H1 (cell line): ENCODE data around the gene HAPLN3. TPM values are rescaled to one million over a fixed set of nuclear protein-coding genes. Genes with fewer than 3 reads are reported as not detected.

ENCODE experiments used
- CTCF ChIA-PET: fragments of 300-600 bp; sonication (Branson Sonifier 250); formaldehyde crosslinking; loops from one replicate; lab custom pipeline; 2021; ENCODE audit not compliant: partially characterized antibody; lab: Charles Lee
- POLR2A ChIA-PET: fragments of 300-600 bp; sonication (Branson Sonifier 250); formaldehyde crosslinking; loops from one replicate; lab custom pipeline; 2021; ENCODE audit warnings: inconsistent platforms; ENCODE audit not compliant: partially characterized antibody; lab: Charles Lee
- DNase-seq, 2 experiments: peaks; one replicate each; pipeline versions ENCODE4 v3.0.0 to v3.0.0-alpha.2; 2010 to 2022; ENCODE audit warnings: low spot score in 2 of 2, low read depth in 1 of 2, mixed read lengths in 1 of 2
- FAIRE-seq: peaks from 2 replicates; lab custom pipeline; 2011; peaks lifted over from hg19 to GRCh38; lab: Jason Lieb, UNC
- H2AFZ ChIP-seq: 2 replicates; pipeline ENCODE4 v1.8.1; 2012; ENCODE audit warnings: low read length, inconsistent platforms
- H2AK5ac ChIP-seq: 2 replicates; pipeline ENCODE4 v1.6.1; 2013; ENCODE audit warnings: low read depth, low read length
- H2BK120ac ChIP-seq: replicated peaks from 2 replicates; pipeline ENCODE3; 2013; ENCODE audit warnings: low read depth, low read length, inconsistent platforms
- H2BK12ac ChIP-seq: 2 replicates; pipeline ENCODE4 v1.6.1; 2013; ENCODE audit warnings: low read depth, low read length
- H2BK15ac ChIP-seq: 2 replicates; pipeline ENCODE4 v1.6.1; 2013; ENCODE audit warnings: low read length
- H2BK20ac ChIP-seq: 2 replicates; pipeline ENCODE4 v1.6.1; 2013; ENCODE audit warnings: low read length
- H2BK5ac ChIP-seq: 2 replicates; pipeline ENCODE4 v1.6.1; 2013; ENCODE audit warnings: low read depth, low read length
- H3K14ac ChIP-seq: 2 replicates; pipeline ENCODE4 v1.6.1; 2013; ENCODE audit warnings: inconsistent platforms; ENCODE audit not compliant: insufficient read length
- H3K18ac ChIP-seq: 2 replicates; pipeline ENCODE4 v1.6.1; 2013; ENCODE audit warnings: low read length; ENCODE audit errors: extremely low read depth
- H3K23ac ChIP-seq: 2 replicates; pipeline ENCODE4 v1.6.1; 2013; ENCODE audit warnings: inconsistent platforms; ENCODE audit not compliant: insufficient read length
- H3K23me2 ChIP-seq: 2 replicates; pipeline ENCODE4 v1.6.1; 2013; ENCODE audit warnings: low read depth, low read length
- H3K27ac ChIP-seq: 2 replicates; pipeline ENCODE4 v1.6.1; 2011; ENCODE audit warnings: low read depth, low read length, inconsistent platforms
- H3K27me3 ChIP-seq, 4 experiments: replicated peaks in 1 of 4; 1 replicate in 1 of 4; 2 replicates in 3 of 4; pipeline versions ENCODE4 v1.6.1 to v1.8.1; 2011 to 2013; ENCODE audit warnings: low read length in 3 of 4, mild to moderate bottlenecking in 3 of 4, inconsistent platforms in 2 of 4, mixed read lengths in 2 of 4, moderate library complexity in 1 of 4; ENCODE audit not compliant: control insufficient read depth in 3 of 4, insufficient read depth in 3 of 4; ENCODE audit errors: extremely low read depth in 1 of 4
- H3K36me3 ChIP-seq, 4 experiments: 2 replicates each; pipeline versions ENCODE4 v1.6.1 to v1.8.1; 2011 to 2013; ENCODE audit warnings: mild to moderate bottlenecking in 4 of 4, low read length in 3 of 4, moderate library complexity in 2 of 4, control low read depth in 1 of 4, inconsistent platforms in 1 of 4; ENCODE audit not compliant: insufficient read depth in 4 of 4, control insufficient read depth in 2 of 4
- H3K4ac ChIP-seq: replicated peaks from 2 replicates; pipeline ENCODE3; 2013; ENCODE audit warnings: low read length, low read depth, mixed read lengths, inconsistent platforms; ENCODE audit not compliant: insufficient read length
- H3K4me1 ChIP-seq, 4 experiments: replicated peaks in 1 of 4; 1 replicate in 1 of 4; 2 replicates in 3 of 4; pipeline versions ENCODE4 v1.6.1 to v1.8.1; 2011 to 2013; ENCODE audit warnings: low read length in 3 of 4, inconsistent platforms in 2 of 4, mixed read lengths in 1 of 4; ENCODE audit not compliant: insufficient read depth in 4 of 4, control insufficient read depth in 3 of 4
- H3K4me2 ChIP-seq, 2 experiments: 2 replicates each; pipeline versions ENCODE4 v1.6.1 to v1.8.1; 2011 to 2013; ENCODE audit warnings: low read depth in 2 of 2, low read length in 2 of 2, control low read depth in 1 of 2, inconsistent platforms in 1 of 2, mild to moderate bottlenecking in 1 of 2; ENCODE audit not compliant: insufficient read depth in 1 of 2
- H3K4me3 ChIP-seq, 4 experiments: fragments of 200-600, 300-600 bp in 1 of 4; sonication (generic), shearing (Covaris generic), sonication (Bioruptor Twin) in 1 of 4; 2 replicates each; pipeline versions ENCODE4 v1.5.1 to v1.8.1; 2011 to 2016; ENCODE audit warnings: low read length in 4 of 4, low read depth in 3 of 4, control low read depth in 2 of 4, inconsistent platforms in 2 of 4, mild to moderate bottlenecking in 2 of 4, mixed read lengths in 1 of 4, moderate library complexity in 1 of 4; ENCODE audit not compliant: insufficient read depth in 2 of 4; ENCODE audit errors: extremely low read depth in 1 of 4
- H3K56ac ChIP-seq: replicated peaks from 2 replicates; pipeline ENCODE3; 2013; ENCODE audit warnings: low read depth, mild to moderate bottlenecking, mixed read lengths, low read length, inconsistent platforms; ENCODE audit not compliant: insufficient read length
- H3K79me1 ChIP-seq: 2 replicates; pipeline ENCODE4 v1.6.1; 2013; ENCODE audit warnings: low read depth, low read length, control low read depth
- H3K79me2 ChIP-seq, 2 experiments: 2 replicates each; pipeline versions ENCODE4 v1.6.1 to v1.8.1; 2012 to 2013; ENCODE audit warnings: low read length in 2 of 2, mild to moderate bottlenecking in 2 of 2, inconsistent platforms in 1 of 2; ENCODE audit not compliant: insufficient read depth in 2 of 2, control insufficient read depth in 1 of 2
- H3K9ac ChIP-seq, 4 experiments: replicated peaks in 1 of 4; 1 replicate in 1 of 4; 2 replicates in 3 of 4; pipeline versions ENCODE4 v1.6.1 to v1.8.1; 2011 to 2013; ENCODE audit warnings: low read depth in 3 of 4, low read length in 3 of 4, control low read depth in 2 of 4, mild to moderate bottlenecking in 2 of 4, moderate library complexity in 2 of 4, inconsistent platforms in 1 of 4; ENCODE audit errors: extremely low read depth in 1 of 4
- H3K9me3 ChIP-seq, 2 experiments: 2 replicates each; pipeline versions ENCODE4 v1.6.1 to v1.8.1; 2012 to 2013; ENCODE audit warnings: mild to moderate bottlenecking in 2 of 2, moderate library complexity in 2 of 2, control low read depth in 1 of 2, inconsistent platforms in 1 of 2, low read depth in 1 of 2, low read length in 1 of 2, mixed read lengths in 1 of 2; ENCODE audit not compliant: insufficient read depth in 2 of 2
- H4K20me1 ChIP-seq, 2 experiments: replicated peaks in 1 of 2; 2 replicates each; pipeline versions ENCODE3 to v1.8.1; 2011 to 2013; ENCODE audit warnings: inconsistent platforms in 2 of 2, low read length in 2 of 2, mild to moderate bottlenecking in 1 of 2; ENCODE audit not compliant: insufficient read depth in 2 of 2, control insufficient read depth in 1 of 2
- H4K5ac ChIP-seq: 2 replicates; pipeline ENCODE4 v1.6.1; 2013; ENCODE audit warnings: low read length, low read depth, mixed read lengths, inconsistent platforms; ENCODE audit not compliant: insufficient read length
- H4K8ac ChIP-seq: 2 replicates; pipeline ENCODE4 v1.8.0; 2013; ENCODE audit warnings: mild to moderate bottlenecking, moderate library complexity, low read length, inconsistent platforms; ENCODE audit not compliant: insufficient read depth; ENCODE audit errors: extremely low read depth
- H4K91ac ChIP-seq: replicated peaks from 2 replicates; pipeline ENCODE3; 2013; ENCODE audit warnings: low read length, mixed read lengths, inconsistent platforms; ENCODE audit not compliant: insufficient read length
- BRCA1 ChIP-seq: IDR thresholded peaks from 2 replicates; pipeline ENCODE4 v1.6.1; 2012; ENCODE audit warnings: low read depth, low read length, improper control_type of control experiment
- CHD1 ChIP-seq: IDR thresholded peaks from 2 replicates; pipeline ENCODE4 v1.6.1; 2012; ENCODE audit warnings: low read depth, low read length, improper control_type of control experiment
- EGR1 ChIP-seq: IDR thresholded peaks from 2 replicates; pipeline ENCODE4 v1.6.1; 2011; ENCODE audit warnings: low read depth, low read length, borderline replicate concordance
- GABPA ChIP-seq: IDR thresholded peaks from 2 replicates; pipeline ENCODE4 v1.6.1; 2011; ENCODE audit warnings: mild to moderate bottlenecking, low read length, moderate library complexity, borderline replicate concordance; ENCODE audit not compliant: insufficient read depth
- HDAC6 ChIP-seq: IDR thresholded peaks from one replicate; pipeline ENCODE4 v1.7.1; 2012; ENCODE audit warnings: low read depth, mild to moderate bottlenecking, inconsistent platforms, low read length, moderate library complexity
- JUND ChIP-seq: IDR thresholded peaks from 2 replicates; pipeline ENCODE4 v1.6.1; 2011; ENCODE audit warnings: mild to moderate bottlenecking, improper control_type of control experiment, low read length
- KDM5A ChIP-seq: fragments of 200-600 bp; IDR thresholded peaks from 2 replicates; pipeline ENCODE4 v1.7.1; 2012; ENCODE audit warnings: mild to moderate bottlenecking, low read length, inconsistent platforms, mixed read lengths
- MAX ChIP-seq: IDR thresholded peaks from 2 replicates; pipeline ENCODE4 v1.6.1; 2012; ENCODE audit warnings: inconsistent platforms
- PHF8 ChIP-seq: fragments of 200-600 bp; sonication (generic); conservative IDR thresholded peaks from 2 replicates; pipeline ENCODE4 v1.7.1; 2012; ENCODE audit warnings: low read depth, mild to moderate bottlenecking, inconsistent platforms, low read length, moderate library complexity
- POLR2AphosphoS5 ChIP-seq: IDR thresholded peaks from 2 replicates; pipeline ENCODE4 v1.6.1; 2011; ENCODE audit warnings: low read depth, low read length
- SP4 ChIP-seq: IDR thresholded peaks from 2 replicates; pipeline ENCODE4 v1.6.1; 2012; ENCODE audit warnings: low read length, inconsistent platforms
- TBP ChIP-seq: IDR thresholded peaks from 2 replicates; pipeline ENCODE4 v1.6.1; 2011; ENCODE audit warnings: low read depth, low read length, improper control_type of control experiment
- USF2 ChIP-seq: IDR thresholded peaks from 2 replicates; pipeline ENCODE4 v1.6.1; 2011; ENCODE audit warnings: low read length, improper control_type of control experiment
- YY1 ChIP-seq: IDR thresholded peaks from 2 replicates; pipeline ENCODE4 v1.6.1; 2011; ENCODE audit warnings: low read depth, mild to moderate bottlenecking, low read length
- whole genome bisulfite sequencing, 2 experiments: shearing (Covaris generic) in 1 of 2; methylation state at CpG; one replicate each; pipeline versions ENCODE4 v1.1.6 to v1.1.7; 2013 to 2015; ENCODE audit warnings: low lambda C conversion rate in 2 of 2, mixed read lengths in 2 of 2, inconsistent platforms in 1 of 2, low coverage in 1 of 2, missing lambda C conversion rate in 1 of 2; ENCODE audit not compliant: insufficient replicate concordance in 2 of 2, insufficient coverage in 1 of 2, insufficient read length in 1 of 2; ENCODE audit errors: extremely low coverage in 1 of 2, missing lambda C conversion rate in 1 of 2; 5-methylcytosine and 5-hydroxymethylcytosine counted together
- polyA plus RNA-seq, 7 experiments: library from polyadenylated mRNA; depleted of rRNA in 3 of 7; stranded (reverse) in 5 of 7; unstranded in 2 of 7; fragments of >200 nt in 5 of 7; fragments of 200-250 nt in 2 of 7; gene quantifications; 1 replicate in 5 of 7; 2 replicates in 1 of 7; 4 replicates in 1 of 7; pipeline versions ENCODE4 v1.2.1 to v1.2.3, GENCODE V29; 2011 to 2013; ENCODE audit warnings: missing spikeins in 2 of 7, mixed read lengths in 2 of 7
- total RNA-seq: library from RNA; stranded (reverse); fragmentation: NEBNext Ultra II Directional; extraction: Animal tissue kit (Norgen Biotek cat#: 25700); gene quantifications from 2 replicates; pipeline ENCODE4 v1.2.1, GENCODE V29; 2021

HAPLN3 gene
- total and polyA plus RNA-seq, 2 of the 8 experiments (the other 6 are each of a cell fraction or from before 2014, with no cell fraction given), result 76.2 to 79.7 TPM

GRCh38 chr15:88859550-88859949 lies 35.8 kb downstream of the HAPLN3 start:
- FAIRE-seq, result peak; percentile 39
- H2AFZ ChIP-seq, result no peak overlapping the region

More at GRCh38 chr15:88859550-88859949, 35.8 kb downstream of the HAPLN3 start:
- Histone ChIP-seq H3K23ac (no peak overlapping the region), H2AK5ac (no peak overlapping the region), H2BK12ac (no peak overlapping the region), H3K4me2 (no peak overlapping the region), H3K18ac (no peak overlapping the region), H3K27ac (no peak overlapping the region), H4K20me1 (no peaks in the 10 kb centered on the region), H4K91ac (no peak overlapping the region), H3K9ac (no peak overlapping the region), H2BK120ac (no peak overlapping the region), H3K27me3 (no peaks in the 10 kb centered on the region), H3K9me3 (peaks cover 8 to 12% of the 10 kb centered on the region in 2 experiments), H3K56ac (no peak overlapping the region), H3K4ac (no peak overlapping the region), H3K4me1 (no peaks in the 10 kb centered on the region), H4K8ac (no peak overlapping the region), H3K79me1 (no peaks in the 10 kb centered on the region), H2BK20ac (no peak overlapping the region), H3K4me3 (no peak overlapping the region), H3K23me2 (no peaks in the 10 kb centered on the region), H2BK15ac (no peak overlapping the region), H3K79me2 (no peaks in the 10 kb centered on the region), H3K36me3 (no peaks in the 10 kb centered on the region), H2BK5ac (no peak overlapping the region), H4K5ac (no peak overlapping the region), H3K14ac (no peak overlapping the region)
- CTCF ChIA-PET, result interaction anchor here (1.1 to 4.0 kb wide), 3 partner anchors 11 to 18 kb away, joined by 4 to 11 read pairs (median 4); no protein-coding TSS in a partner anchor
- 77% methylated on average over 7 of the region's 7 CpGs; no CpG with 5 or more reads in 1 of the 2 experiments for WGBS, 2 experiments
- DNase-seq, result no peak
- TF ChIP-seq GABPA (no peak), JUND (no peak), EGR1 (no peak), CHD1 (no peak), POLR2AphosphoS5 (no peak), KDM5A (no peak), MAX (no peak), HDAC6 (no peak), TBP (no peak), PHF8 (no peak), SP4 (no peak), BRCA1 (no peak), YY1 (no peak), USF2 (no peak)
- POLR2A ChIA-PET, result no interaction called here
